C4-2B (cell line): ENCODE data around the gene LOXL1.
"Not testable (repeated sequence)": the region's sequence is repeated elsewhere in the genome, so short reads cannot be mapped to it uniquely, and the experiment has no call there.

Experiments
- ZFX ChIP-seq: fragments of 450-650 bp; IDR thresholded peaks from 2 replicates; pipeline ENCODE4 v1.6.1; 2017
- TF ChIP-seq, protein P1 (sequence below): fragments of 450-650 bp; conservative IDR thresholded peaks from 2 replicates; pipeline ENCODE4 v1.5.1; 2017; ENCODE audit warnings: mild to moderate bottlenecking

DNA sequence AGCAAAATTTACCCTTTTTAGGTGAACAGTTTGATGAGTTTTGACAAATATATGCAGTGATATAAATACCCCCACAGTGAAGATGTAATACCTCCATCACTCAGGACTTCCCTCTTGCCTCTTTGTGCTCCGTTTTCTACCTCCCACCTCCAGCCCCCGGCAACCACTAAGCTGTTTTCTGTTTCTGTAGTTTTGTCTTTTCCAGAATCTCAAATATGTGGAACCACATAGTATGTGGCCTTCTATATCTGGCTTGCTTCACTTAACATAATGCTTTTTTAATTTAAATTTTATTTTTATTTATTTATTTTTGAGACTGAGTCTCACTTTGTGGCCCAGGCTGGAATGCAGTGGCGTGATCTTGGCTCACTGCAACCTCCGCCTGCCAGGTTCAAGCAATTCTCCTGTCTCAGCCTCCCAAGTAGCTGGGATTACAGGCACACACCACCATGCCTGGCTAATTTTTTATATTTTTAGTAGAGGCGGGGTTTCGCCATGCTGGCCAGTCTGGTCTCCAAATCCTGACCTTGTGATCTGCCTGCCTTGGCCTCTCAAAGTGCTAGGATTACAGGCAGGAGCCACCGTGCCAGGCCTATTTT is 34.3 kb downstream of the LOXL1 start:
- TF ChIP-seq, protein P1, sequence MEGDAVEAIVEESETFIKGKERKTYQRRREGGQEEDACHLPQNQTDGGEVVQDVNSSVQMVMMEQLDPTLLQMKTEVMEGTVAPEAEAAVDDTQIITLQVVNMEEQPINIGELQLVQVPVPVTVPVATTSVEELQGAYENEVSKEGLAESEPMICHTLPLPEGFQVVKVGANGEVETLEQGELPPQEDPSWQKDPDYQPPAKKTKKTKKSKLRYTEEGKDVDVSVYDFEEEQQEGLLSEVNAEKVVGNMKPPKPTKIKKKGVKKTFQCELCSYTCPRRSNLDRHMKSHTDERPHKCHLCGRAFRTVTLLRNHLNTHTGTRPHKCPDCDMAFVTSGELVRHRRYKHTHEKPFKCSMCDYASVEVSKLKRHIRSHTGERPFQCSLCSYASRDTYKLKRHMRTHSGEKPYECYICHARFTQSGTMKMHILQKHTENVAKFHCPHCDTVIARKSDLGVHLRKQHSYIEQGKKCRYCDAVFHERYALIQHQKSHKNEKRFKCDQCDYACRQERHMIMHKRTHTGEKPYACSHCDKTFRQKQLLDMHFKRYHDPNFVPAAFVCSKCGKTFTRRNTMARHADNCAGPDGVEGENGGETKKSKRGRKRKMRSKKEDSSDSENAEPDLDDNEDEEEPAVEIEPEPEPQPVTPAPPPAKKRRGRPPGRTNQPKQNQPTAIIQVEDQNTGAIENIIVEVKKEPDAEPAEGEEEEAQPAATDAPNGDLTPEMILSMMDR, result not testable (repeated sequence)
- not testable (repeated sequence) for TF ChIP-seq ZFX
